Stimulated activated naive CD8-positive, alpha-beta T cell treated with anti-CD3 and anti-CD28 coated beads, Interleukin-15, Interleukin-2, amounts not matched to agents 100 ng/mL and 50 ng/mL, for 24 hours (primary cell): ENCODE measurements around the gene SCFD2.

Source experiments
- H3K27ac Mint-ChIP-seq: one replicate; pipeline ENCODE4 v1.8.0; 2021; ENCODE audit warnings: mild to moderate bottlenecking, mixed read lengths
- H3K27me3 Mint-ChIP-seq: one replicate; pipeline ENCODE4 v1.8.0; 2021; ENCODE audit warnings: mixed read lengths
- H3K36me3 Mint-ChIP-seq: one replicate; pipeline ENCODE4 v1.8.0; 2021; ENCODE audit warnings: low read depth, mixed read lengths
- H3K4me1 Mint-ChIP-seq: one replicate; pipeline ENCODE4 v1.8.0; 2021; ENCODE audit warnings: low read depth, mixed read lengths
- H3K4me3 Mint-ChIP-seq: one replicate; pipeline ENCODE4 v1.8.0; 2021; ENCODE audit warnings: mild to moderate bottlenecking, mixed read lengths
- H3K9me3 Mint-ChIP-seq: one replicate; pipeline ENCODE4 v1.8.0; 2021; ENCODE audit warnings: mixed read lengths

Gene SCFD2

DNA sequence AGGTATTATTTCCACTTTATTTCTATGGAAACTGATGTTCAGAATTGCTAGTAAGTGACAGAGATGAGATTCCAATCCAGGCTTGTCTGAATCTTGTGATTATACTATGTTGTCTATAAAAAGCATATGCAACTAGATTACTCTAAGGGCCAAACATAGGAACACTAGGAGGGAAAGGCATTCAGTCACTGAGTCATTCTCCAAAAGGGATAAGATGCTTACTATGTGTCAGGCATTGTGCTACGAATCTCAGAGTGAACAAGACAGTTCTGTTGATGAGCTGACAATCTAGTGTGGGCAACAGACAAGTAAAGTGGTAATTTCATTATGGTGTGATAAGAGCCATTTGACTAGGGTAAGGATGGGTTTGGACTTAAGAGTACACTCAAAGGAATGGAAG is 426.5 kb downstream of the SCFD2 start:
- Mint-ChIP-seq H3K36me3 (peaks cover 14% of the 10 kb centered on the region), H3K9me3 (no peaks in the 10 kb centered on the region), H3K27me3 (no peaks in the 10 kb centered on the region), H3K27ac (no peak overlapping the region), H3K4me1 (no peaks in the 10 kb centered on the region), H3K4me3 (no peak overlapping the region)

DNA sequence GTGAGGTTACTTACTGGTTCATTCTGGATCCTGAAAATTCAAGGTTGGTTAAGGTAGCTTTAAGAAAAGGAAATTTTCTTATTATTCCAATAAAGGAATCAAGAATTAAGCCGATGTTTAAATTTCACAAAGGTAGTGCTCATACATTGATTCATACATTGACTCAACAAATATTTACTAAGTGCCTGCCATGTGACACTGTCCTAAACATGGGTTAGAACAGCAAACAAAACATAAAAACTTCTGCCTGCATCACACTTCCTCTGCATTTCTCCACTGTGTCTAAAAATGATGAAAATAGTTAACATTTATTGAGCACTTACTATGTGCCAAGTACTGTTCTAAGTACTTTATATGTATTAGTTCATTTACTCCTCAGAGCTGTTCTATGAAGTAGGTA is 428.0 kb downstream of the SCFD2 start:
- H3K27me3 Mint-ChIP-seq: no peaks in the 10 kb centered on the region
- peaks cover 14% of the 10 kb centered on the region for H3K36me3 Mint-ChIP-seq
- no peak overlapping the region for H3K4me3 Mint-ChIP-seq
- H3K4me1 Mint-ChIP-seq: no peaks in the 10 kb centered on the region
- no peak overlapping the region for H3K27ac Mint-ChIP-seq
- no peaks in the 10 kb centered on the region for H3K9me3 Mint-ChIP-seq

DNA sequence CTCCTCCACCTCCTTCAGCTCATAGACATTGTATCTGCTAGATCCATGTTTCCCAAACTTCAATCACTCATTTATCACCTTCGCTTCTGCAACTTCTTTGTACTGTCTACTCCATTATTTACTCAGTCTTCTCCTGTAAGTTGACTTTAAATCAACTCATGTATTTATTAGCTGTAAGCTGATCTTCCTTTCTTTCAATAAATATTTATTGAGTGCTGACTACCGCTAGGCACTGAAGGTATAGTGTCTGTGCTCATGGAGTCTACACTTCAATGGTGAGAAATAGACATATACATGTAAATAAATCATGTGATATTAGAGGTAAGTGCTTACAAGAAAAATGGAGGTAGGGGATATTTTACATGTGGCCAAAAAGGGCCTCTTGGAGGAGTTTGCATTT is 429.1 kb downstream of the SCFD2 start:
- Mint-ChIP-seq H3K27me3 (no peaks in the 10 kb centered on the region), H3K36me3 (peaks cover 14% of the 10 kb centered on the region), H3K4me3 (no peak overlapping the region), H3K4me1 (no peaks in the 10 kb centered on the region), H3K9me3 (no peaks in the 10 kb centered on the region), H3K27ac (no peak overlapping the region)

DNA sequence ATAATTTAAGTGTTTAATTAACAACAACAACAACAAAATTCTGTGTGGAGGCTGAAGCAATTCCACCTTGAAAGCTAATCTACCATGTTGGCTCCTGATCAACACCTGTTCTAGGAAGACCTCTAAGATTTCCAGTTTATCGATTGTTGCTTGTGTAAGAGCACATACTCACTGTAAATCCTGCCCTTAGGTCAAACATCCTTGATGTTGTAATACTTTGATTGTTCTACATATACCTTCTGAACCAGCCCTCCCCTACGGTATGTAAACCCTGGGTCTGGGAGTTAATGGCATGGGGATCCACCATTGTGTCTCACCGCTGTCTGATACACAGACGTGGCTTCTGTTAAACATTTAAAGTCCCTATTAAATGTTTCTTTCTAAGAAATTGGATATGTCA is 430.5 kb downstream of the SCFD2 start:
- H3K4me3 Mint-ChIP-seq: no peak overlapping the region
- no peak overlapping the region for H3K27ac Mint-ChIP-seq
- H3K4me1 Mint-ChIP-seq: no peaks in the 10 kb centered on the region
- peaks cover 25% of the 10 kb centered on the region for H3K36me3 Mint-ChIP-seq
- peaks cover 4% of the 10 kb centered on the region for H3K9me3 Mint-ChIP-seq
- no peaks in the 10 kb centered on the region for H3K27me3 Mint-ChIP-seq

DNA sequence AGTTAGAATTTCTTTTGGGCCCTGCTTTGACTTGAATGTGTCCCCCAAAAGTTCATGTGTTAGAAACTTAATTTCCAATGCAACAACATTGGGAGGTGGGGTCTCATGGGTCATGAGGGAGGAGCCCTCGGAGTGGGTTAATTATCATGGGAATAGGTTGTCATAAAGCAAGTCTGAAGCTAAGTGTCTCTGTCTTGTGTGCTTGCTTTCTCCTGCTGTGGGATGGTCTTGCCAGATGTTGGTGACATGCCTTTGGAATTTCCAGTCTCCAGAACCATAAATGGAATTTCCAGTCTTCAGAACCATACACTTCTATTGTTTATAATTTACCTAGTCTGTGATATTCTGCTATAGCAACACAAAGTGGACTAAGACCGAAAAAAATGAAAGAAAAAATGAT is 432.1 kb downstream of the SCFD2 start:
- peaks cover 26% of the 10 kb centered on the region for H3K36me3 Mint-ChIP-seq
- H3K4me3 Mint-ChIP-seq: no peak overlapping the region
- no peaks in the 10 kb centered on the region for H3K27me3 Mint-ChIP-seq
- H3K27ac Mint-ChIP-seq: no peak overlapping the region
- no peaks in the 10 kb centered on the region for H3K4me1 Mint-ChIP-seq
- H3K9me3 Mint-ChIP-seq: peaks cover 4% of the 10 kb centered on the region

DNA sequence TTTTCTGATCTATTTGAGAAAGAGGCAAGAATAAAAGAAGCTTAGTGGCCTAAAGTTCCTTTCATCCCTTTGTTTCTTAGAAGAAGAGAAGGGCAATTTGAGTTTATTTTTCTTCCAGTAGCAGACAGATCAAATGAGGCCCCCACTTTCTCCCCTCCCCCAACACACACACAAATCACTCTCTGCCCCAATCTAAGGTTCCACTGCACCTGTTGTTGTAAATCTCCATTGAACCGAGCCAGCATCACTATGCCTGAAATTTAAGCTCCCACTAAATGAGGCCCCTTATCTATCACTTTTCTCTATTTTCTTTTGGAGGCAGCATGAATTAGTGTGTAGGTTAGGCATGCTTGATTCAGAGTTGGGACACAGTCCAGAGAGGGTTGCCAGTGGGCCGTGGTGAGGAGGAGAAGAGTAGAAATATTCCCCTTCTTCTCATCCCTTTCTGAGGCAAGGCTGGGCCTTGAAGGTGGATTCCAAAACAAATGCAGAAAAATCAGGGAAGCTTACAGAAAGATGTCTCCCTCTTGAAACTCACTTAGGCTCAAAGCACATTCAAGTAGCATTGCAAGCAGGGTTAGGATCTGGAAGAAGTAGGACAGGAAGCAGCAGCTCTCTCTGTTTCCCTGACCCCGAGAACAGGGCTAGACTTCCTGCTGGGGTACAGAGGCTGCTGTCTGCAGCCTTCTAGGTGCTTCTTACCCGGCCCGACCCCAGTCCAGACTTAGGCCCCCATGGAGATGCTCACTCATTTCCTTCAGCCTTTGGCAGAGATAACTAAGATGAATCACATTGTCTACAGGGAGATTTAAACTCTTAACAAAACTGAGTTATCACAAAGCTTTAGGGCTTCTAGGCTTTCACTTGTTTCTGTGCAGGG is 433.0 kb downstream of the SCFD2 start:
- Mint-ChIP-seq H3K4me3 (no peak overlapping the region), H3K9me3 (peaks cover 4% of the 10 kb centered on the region), H3K27me3 (no peaks in the 10 kb centered on the region), H3K27ac (no peak overlapping the region), H3K4me1 (no peaks in the 10 kb centered on the region), H3K36me3 (peaks cover 26% of the 10 kb centered on the region)

DNA sequence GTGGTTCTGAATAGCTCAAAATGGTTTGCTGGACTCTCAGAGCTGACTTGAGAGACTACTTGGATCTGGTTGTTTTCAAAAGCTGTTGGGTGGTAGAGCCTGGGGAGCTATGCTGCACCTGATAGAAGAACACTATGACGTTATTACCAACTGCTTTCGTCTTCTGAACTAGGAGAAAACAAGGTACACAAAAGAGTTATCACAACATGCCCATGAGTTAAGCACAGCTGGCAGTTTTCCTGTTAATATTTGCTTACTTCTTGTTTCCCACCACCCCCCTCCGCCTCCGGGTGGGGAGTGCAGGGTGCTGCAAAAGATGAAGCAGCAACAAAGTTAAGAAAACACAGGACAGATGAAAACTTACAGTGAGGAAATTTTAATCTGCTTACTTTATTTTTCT is 434.6 kb downstream of the SCFD2 start:
- H3K27ac Mint-ChIP-seq: no peak overlapping the region
- H3K4me3 Mint-ChIP-seq: no peak overlapping the region
- peaks cover 21% of the 10 kb centered on the region for H3K36me3 Mint-ChIP-seq
- H3K4me1 Mint-ChIP-seq: no peaks in the 10 kb centered on the region
- no peaks in the 10 kb centered on the region for H3K27me3 Mint-ChIP-seq
- H3K9me3 Mint-ChIP-seq: peaks cover 4% of the 10 kb centered on the region

DNA sequence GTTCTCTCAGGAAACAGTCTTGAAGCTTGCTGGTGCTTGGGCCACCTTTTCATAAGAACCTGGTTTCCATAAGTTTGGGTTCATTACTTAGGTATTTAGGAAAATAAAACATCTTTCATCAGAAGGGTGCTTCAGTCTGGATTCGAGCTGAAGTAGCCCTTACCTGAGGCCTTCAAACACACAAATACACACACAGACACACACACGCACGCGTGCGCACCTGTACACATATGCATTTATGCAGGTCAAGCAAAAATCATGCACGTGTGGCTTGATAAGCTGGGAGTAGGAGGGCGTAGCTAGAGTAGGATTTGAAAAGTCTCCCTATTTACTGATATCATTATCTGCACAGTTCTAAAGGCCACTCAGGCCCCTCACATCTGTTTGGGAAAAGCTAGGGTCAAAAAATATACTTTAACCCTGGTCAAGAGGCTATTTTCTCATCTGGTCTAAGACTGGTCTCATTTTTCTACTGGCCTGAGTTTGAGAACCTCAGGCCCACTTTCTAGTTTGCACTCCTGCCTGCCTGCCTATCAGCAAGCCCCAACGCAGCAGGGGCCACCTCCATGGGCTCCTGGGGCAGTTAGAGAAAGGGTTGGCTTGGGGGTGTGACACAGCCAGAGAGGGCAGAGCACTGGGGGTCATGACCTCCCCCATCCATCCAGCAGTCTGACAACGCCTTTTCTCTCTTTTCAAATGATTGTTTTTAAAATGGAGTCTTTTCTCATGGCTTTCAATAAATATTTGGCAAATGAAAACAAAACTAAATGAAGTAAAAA is 439.5 kb downstream of the SCFD2 start:
- no peak overlapping the region for H3K4me3 Mint-ChIP-seq
- no peak overlapping the region for H3K27ac Mint-ChIP-seq
- H3K36me3 Mint-ChIP-seq: peaks cover 21% of the 10 kb centered on the region
- peaks cover 4% of the 10 kb centered on the region for H3K9me3 Mint-ChIP-seq
- no peaks in the 10 kb centered on the region for H3K4me1 Mint-ChIP-seq
- H3K27me3 Mint-ChIP-seq: no peaks in the 10 kb centered on the region

DNA sequence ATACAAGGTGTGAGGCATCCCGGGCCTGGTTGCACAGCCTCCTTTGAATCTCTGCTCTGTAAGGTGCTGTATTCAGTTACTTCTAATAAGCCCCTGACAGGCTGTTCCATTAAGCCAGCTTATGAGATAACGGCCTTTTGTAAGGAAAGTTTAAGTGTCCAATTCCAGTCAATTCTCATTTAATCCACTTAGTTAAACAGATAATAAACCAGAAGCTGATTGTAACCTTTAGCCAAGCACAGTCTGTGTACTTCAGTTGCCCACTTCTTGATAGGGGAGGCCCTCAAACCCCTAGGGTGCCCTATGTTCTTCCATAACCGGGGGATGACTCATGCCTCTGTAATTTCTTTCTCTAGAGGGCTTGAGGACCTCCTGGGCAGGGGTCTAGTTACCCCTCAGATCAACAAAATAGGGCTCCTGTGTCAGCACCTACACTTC is 440.3 kb downstream of the SCFD2 start:
- peaks cover 2% of the 10 kb centered on the region for H3K9me3 Mint-ChIP-seq
- H3K4me1 Mint-ChIP-seq: no peaks in the 10 kb centered on the region
- no peak overlapping the region for H3K27ac Mint-ChIP-seq
- H3K36me3 Mint-ChIP-seq: peaks cover 13% of the 10 kb centered on the region
- no peaks in the 10 kb centered on the region for H3K27me3 Mint-ChIP-seq
- H3K4me3 Mint-ChIP-seq: no peak overlapping the region

DNA sequence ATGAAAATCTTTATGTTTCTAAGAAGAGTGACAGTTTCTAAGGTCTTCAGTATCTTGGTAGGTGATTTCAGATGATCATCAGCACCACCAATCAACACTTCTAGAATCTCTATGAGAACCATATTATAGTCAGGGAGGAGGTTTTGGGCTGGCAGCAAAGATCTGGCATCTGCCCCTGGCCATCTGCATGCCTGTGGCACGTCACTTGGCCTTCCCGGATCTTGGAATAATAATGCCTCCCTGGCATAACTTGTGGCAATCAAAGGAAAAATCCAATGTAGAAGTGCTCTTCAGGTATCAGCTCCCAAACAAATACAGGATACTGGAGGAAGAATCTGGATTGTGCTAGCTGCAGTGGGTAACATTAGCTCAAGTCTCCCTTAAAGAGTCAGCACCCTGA is 446.4 kb downstream of the SCFD2 start:
- no peaks in the 10 kb centered on the region for H3K4me1 Mint-ChIP-seq
- no peak overlapping the region for H3K4me3 Mint-ChIP-seq
- H3K27ac Mint-ChIP-seq: no peak overlapping the region
- no peaks in the 10 kb centered on the region for H3K9me3 Mint-ChIP-seq
- no peaks in the 10 kb centered on the region for H3K27me3 Mint-ChIP-seq
- peaks cover 16% of the 10 kb centered on the region for H3K36me3 Mint-ChIP-seq

DNA sequence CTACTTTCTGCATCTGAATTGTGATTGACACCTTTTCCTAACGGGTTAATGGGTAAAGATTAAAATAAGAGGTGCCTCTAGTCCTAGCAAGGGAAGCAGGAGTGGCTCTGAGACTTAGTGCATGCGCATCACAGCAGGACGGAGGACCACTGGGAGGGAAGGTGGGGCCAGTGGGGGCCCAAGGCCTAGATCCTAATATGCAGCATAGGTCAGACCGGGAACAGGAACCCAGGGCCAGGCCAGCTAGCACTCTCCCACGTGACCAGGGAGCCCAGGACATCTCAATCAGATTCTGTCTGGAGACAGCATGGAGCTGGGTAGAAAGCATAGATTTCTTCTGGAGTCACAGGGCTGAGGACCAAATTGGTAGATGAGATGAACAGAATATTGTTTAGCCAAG is 448.0 kb downstream of the SCFD2 start:
- no peaks in the 10 kb centered on the region for H3K27me3 Mint-ChIP-seq
- H3K9me3 Mint-ChIP-seq: no peaks in the 10 kb centered on the region
- no peaks in the 10 kb centered on the region for H3K4me1 Mint-ChIP-seq
- H3K36me3 Mint-ChIP-seq: peaks cover 16% of the 10 kb centered on the region
- no peak overlapping the region for H3K27ac Mint-ChIP-seq
- no peak overlapping the region for H3K4me3 Mint-ChIP-seq

DNA sequence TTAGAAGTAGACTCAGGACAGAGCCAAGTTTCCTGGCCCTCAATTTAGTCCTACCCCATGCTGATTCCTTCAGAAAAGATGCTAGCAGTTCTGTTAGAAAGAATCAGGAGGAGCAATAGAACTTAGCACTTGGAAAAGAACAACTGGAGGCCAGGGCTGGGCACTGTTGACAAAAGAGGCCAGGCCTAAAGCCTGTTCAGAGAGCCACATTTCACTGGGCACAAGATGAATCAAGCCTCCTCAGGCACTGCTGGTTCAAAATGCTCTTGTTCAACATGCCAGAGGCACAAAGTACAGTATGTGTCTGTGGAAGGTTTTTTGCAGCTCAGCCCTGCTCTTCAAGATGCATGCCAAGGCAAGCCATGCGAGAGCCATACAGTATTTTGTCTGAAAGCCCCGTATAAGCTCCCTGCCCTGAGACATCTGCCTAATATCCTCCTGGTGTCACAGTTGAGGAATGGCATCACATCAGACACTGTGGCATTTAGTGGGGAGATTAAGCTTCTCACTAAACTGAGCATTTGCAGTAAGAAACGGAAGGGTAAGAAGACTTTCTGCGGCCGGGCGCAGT is 450.0 kb downstream of the SCFD2 start:
- no peak overlapping the region for H3K4me3 Mint-ChIP-seq
- H3K27me3 Mint-ChIP-seq: no peaks in the 10 kb centered on the region
- no peaks in the 10 kb centered on the region for H3K4me1 Mint-ChIP-seq
- peaks cover 16% of the 10 kb centered on the region for H3K36me3 Mint-ChIP-seq
- no peak overlapping the region for H3K27ac Mint-ChIP-seq
- no peaks in the 10 kb centered on the region for H3K9me3 Mint-ChIP-seq

DNA sequence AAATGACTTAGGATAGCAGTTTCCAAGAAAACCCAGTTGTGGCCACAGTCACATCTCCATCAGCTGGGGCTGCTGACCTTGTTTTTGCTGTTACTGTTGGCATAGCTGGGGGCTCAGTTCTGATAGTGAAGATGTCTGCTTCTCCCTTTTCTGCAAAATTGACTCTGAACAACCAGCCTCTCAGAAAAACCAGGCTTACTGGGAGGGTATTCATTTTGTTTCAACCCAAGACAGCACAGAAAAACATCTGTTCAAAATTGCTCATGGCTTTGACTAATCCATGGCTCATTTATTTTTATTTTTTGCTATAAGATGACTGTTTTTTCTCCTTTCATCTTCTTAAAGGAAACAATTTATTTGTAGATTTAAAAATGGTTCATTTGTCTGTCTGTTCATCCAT is 450.7 kb downstream of the SCFD2 start:
- Mint-ChIP-seq H3K4me1 (no peaks in the 10 kb centered on the region), H3K36me3 (peaks cover 15% of the 10 kb centered on the region), H3K4me3 (no peak overlapping the region), H3K27ac (no peak overlapping the region), H3K9me3 (no peaks in the 10 kb centered on the region), H3K27me3 (no peaks in the 10 kb centered on the region)

DNA sequence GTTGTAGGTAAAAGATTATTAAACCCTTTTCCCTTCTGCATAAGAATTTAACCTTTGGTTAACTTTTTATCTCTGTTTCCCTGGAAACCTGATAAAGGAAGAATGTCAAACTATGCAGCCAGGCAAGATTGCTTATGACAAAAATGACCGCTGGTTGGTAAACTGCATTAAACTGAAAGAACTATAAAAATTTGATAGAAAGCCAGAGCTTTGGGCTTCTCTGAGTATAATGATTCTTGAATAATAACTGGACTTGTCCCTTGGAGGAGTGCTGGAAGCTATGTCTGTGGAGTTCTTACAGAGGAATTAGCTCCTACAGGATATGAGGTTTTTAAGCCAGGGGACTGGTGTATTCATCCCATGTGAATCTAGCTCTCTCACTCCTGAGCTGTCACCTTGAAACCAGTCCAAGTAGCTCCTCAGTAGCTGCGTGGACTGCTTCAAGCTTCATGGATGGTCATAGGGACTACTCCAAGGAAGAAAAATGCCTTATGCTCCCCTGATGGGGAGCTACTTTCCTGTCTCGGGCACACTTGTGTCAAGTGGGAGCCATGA is 451.7 kb downstream of the SCFD2 start:
- Mint-ChIP-seq H3K4me3 (no peak overlapping the region), H3K27me3 (no peaks in the 10 kb centered on the region), H3K9me3 (no peaks in the 10 kb centered on the region), H3K4me1 (no peaks in the 10 kb centered on the region), H3K36me3 (peaks cover 5% of the 10 kb centered on the region), H3K27ac (no peak overlapping the region)

DNA sequence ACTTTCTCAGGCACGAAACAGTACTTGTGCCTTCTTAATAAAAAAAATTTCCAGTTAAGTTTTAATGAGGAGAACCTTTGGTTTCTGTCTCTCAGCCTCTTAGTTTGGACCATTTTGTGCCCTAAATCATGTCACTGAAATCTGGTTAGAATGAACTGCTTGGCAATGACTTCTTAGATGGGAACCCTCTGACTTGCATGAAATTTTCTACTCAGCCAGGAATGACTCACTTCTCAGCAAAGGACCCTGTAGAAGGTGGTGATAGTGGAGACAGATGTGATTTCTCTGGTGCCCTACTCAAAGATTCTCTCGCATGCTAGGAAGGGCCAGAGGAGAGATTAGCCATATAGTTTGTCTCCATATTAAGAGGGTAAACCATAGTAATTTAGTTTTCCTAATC is 453.3 kb downstream of the SCFD2 start:
- Mint-ChIP-seq H3K9me3 (no peaks in the 10 kb centered on the region), H3K27me3 (no peaks in the 10 kb centered on the region), H3K27ac (no peak overlapping the region), H3K4me1 (no peaks in the 10 kb centered on the region), H3K4me3 (no peak overlapping the region), H3K36me3 (peaks cover 12% of the 10 kb centered on the region)
